HL-60 (cell line): ENCODE data around the gene CELF5.

Source experiments
- DNase-seq, 2 experiments: peaks; one replicate each; pipeline ENCODE4 v3.0.0-alpha.2; 2010 to 2020; ENCODE audit warnings: low read depth in 1 of 2, low spot score in 1 of 2
- H3K27ac ChIP-seq: fragments of 250-450 bp; sonication (Bioruptor Pico); replicated peaks from 2 replicates; pipeline ENCODE4 v1.5.1; 2020; ENCODE audit warnings: mild to moderate bottlenecking, moderate library complexity
- H3K27me3 ChIP-seq: fragments of 250-450 bp; sonication (Bioruptor Pico); 2 replicates; pipeline ENCODE4 v1.5.1; 2021; ENCODE audit warnings: mild to moderate bottlenecking, moderate library complexity; ENCODE audit not compliant: insufficient read depth, poor library complexity, severe bottlenecking
- H3K4me3 ChIP-seq: replicated peaks from 2 replicates; pipeline ENCODE4 v1.5.1; 2011; ENCODE audit warnings: mild to moderate bottlenecking, control low read depth, low read length; ENCODE audit not compliant: insufficient read depth
- CTCF ChIP-seq: IDR thresholded peaks from one replicate; pipeline ENCODE4 v1.5.1; 2011; ENCODE audit warnings: low read length, control low read depth, inconsistent platforms; ENCODE audit not compliant: insufficient read depth
- GABPA ChIP-seq: IDR thresholded peaks from 2 replicates; pipeline ENCODE4 v1.6.1; 2012; ENCODE audit warnings: low read depth
- POLR2AphosphoS5 ChIP-seq: IDR thresholded peaks from 2 replicates; pipeline ENCODE4 v1.6.1; 2012; ENCODE audit warnings: low read depth
- SPI1 ChIP-seq: IDR thresholded peaks from 2 replicates; pipeline ENCODE4 v1.6.1; 2012; ENCODE audit warnings: low read depth, mild to moderate bottlenecking, borderline replicate concordance
- TF ChIP-seq, protein P1 (sequence below): IDR thresholded peaks from 2 replicates; pipeline ENCODE4 v1.6.1; 2012; ENCODE audit warnings: low read depth; ENCODE audit not compliant: insufficient replicate concordance

CELF5 gene

DNA sequence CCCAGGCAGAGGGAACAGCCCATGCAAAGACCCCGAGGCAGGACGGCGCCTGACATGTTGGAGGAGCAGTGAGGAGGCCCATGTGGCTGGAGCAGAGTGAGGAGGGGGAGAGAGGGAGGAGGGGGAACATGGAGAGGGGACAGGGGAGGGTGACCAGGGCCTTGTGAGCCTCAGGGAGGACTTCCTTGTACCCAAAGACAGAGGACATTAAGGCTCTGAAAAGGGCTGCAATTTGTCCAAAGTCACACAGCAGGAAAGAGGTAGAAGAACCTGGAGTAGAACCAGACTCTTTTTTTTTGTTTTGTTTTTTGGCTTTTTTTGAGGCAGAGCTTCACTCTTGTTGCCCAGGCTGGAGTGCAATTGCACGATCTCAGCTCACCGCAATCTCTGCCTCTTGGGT is 67.2 kb downstream of the CELF5 start:
- Histone ChIP-seq H3K4me3 (no peak overlapping the region), H3K27ac (no peak overlapping the region), H3K27me3 (peaks cover 8% of the 10 kb centered on the region)
- no peak for DNase-seq
- TF ChIP-seq, protein P1, sequence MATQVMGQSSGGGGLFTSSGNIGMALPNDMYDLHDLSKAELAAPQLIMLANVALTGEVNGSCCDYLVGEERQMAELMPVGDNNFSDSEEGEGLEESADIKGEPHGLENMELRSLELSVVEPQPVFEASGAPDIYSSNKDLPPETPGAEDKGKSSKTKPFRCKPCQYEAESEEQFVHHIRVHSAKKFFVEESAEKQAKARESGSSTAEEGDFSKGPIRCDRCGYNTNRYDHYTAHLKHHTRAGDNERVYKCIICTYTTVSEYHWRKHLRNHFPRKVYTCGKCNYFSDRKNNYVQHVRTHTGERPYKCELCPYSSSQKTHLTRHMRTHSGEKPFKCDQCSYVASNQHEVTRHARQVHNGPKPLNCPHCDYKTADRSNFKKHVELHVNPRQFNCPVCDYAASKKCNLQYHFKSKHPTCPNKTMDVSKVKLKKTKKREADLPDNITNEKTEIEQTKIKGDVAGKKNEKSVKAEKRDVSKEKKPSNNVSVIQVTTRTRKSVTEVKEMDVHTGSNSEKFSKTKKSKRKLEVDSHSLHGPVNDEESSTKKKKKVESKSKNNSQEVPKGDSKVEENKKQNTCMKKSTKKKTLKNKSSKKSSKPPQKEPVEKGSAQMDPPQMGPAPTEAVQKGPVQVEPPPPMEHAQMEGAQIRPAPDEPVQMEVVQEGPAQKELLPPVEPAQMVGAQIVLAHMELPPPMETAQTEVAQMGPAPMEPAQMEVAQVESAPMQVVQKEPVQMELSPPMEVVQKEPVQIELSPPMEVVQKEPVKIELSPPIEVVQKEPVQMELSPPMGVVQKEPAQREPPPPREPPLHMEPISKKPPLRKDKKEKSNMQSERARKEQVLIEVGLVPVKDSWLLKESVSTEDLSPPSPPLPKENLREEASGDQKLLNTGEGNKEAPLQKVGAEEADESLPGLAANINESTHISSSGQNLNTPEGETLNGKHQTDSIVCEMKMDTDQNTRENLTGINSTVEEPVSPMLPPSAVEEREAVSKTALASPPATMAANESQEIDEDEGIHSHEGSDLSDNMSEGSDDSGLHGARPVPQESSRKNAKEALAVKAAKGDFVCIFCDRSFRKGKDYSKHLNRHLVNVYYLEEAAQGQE = no peak
- TF ChIP-seq SPI1 (no peak), GABPA (no peak), CTCF (no peak), POLR2AphosphoS5 (no peak)

GRCh38 chr19:3292958-3293529 is 68.6 kb downstream of the CELF5 start:
- Histone ChIP-seq H3K4me3 (no peak overlapping the region), H3K27me3 (peaks cover 8% of the 10 kb centered on the region), H3K27ac (no peak overlapping the region)
- TF ChIP-seq CTCF = no peak
- TF ChIP-seq GABPA = no peak
- no peak for TF ChIP-seq POLR2AphosphoS5
- TF ChIP-seq SPI1 = no peak
- TF ChIP-seq, protein P1 = no peak
- no peak for DNase-seq

DNA sequence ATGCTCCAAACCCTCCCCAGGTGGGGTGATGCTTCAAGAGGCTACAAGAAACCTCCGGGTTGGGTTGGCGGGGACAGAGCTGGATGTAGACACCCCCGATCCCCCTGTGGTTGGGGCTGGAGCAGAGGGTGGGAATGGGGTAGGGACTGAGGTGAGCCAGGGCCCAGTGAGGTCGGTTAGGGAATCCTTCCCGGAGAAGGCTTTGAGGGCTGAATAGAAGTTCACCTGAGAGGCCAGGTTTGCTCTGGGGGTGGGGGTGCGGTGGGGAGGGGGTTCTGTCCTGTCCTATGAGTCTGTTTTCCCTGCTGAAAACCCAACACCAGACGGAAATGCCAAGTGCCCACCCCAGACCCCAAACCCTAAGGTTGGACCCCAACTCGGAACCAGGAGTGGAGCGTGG is 69.1 kb downstream of the CELF5 start:
- Histone ChIP-seq H3K27ac (no peak overlapping the region), H3K4me3 (no peak overlapping the region), H3K27me3 (peaks cover 8% of the 10 kb centered on the region)
- DNase-seq = no peak
- TF ChIP-seq GABPA = no peak
- TF ChIP-seq SPI1 = no peak

DNA sequence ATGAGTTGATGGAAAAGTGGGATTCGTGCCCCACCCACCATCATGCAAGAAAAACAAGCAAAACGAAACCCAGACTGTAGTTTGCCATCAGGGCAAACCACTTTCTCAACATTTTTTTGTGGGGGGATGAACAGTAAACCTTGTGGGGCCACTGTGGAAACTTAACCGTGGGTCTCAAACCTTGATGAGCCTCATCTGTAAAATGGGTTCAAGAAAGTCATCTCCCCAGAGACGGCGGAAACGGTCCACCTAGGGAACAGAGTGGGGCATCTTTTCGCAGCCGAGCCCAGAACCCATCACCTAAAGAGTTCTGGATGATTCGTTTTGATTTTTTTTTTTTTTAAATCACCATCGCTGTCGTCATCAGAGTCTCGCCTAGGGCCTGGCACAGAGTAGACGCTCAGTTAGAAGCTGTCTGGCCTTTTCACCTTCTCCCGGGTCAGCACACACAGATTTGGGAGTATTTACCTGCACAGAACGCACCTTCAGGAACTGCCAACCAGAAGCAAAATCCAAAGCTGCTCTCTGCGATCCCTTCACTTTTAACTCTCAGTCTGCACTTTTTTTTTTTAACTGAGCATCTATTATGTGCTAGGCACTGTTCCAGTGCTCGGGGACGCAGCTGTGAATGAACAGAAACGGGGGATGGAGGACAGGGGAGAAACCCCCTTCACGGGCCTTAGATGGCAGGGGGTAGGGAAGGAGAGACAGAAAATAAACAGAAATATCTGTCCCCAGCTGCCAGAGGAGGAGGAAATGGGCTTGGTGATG is 69.8 kb downstream of the CELF5 start:
- DNase-seq = no peak
- TF ChIP-seq GABPA (no peak), POLR2AphosphoS5 (no peak), SPI1 (no peak), CTCF (no peak)
- peaks cover 6% of the 10 kb centered on the region for H3K27me3 ChIP-seq
- H3K4me3 ChIP-seq = no peak overlapping the region
- H3K27ac ChIP-seq = no peak overlapping the region
